HepG2 (cell line): Measurements from ENCODE around the gene BIRC5. TPM values are rescaled to one million over a fixed set of nuclear protein-coding genes. Genes with fewer than 3 reads are reported as not detected.
A peak's percentile ranks its signal among the peaks of the same experiment; 100 is the strongest.

Experiments
- CREB1 ChIP-seq, 2 experiments: fragments of 450-650 bp in 1 of 2; IDR thresholded peaks; 2 replicates each; pipeline ENCODE4 v1.6.1; 2016 to 2017; ENCODE audit warnings: control low read depth in 1 of 2, mild to moderate bottlenecking in 1 of 2, missing compliant biosample characterization in 1 of 2, missing genetic modification characterization in 1 of 2
- ELF4 ChIP-seq: sonication (generic); formaldehyde crosslinking; IDR thresholded peaks from 2 replicates; pipeline ENCODE4 v1.5.0; 2020; ENCODE audit warnings: missing genetic modification reagents, mild to moderate bottlenecking, moderate library complexity, borderline replicate concordance
- HOXA3 ChIP-seq: sonication (generic); formaldehyde crosslinking; IDR thresholded peaks from 2 replicates; pipeline ENCODE4 v1.5.0; 2020; ENCODE audit warnings: missing genetic modification reagents
- NFIB ChIP-seq: sonication (generic); formaldehyde crosslinking; IDR thresholded peaks from 2 replicates; pipeline ENCODE4 v1.9.0; 2021; ENCODE audit warnings: missing genetic modification reagents, mild to moderate bottlenecking, borderline replicate concordance
- PAX8 ChIP-seq: sonication (generic); formaldehyde crosslinking; IDR thresholded peaks from 2 replicates; pipeline ENCODE4 v1.8.0; 2022; ENCODE audit warnings: mild to moderate bottlenecking, missing genetic modification reagents, borderline replicate concordance
- RFX1 ChIP-seq: fragments of 450-650 bp; IDR thresholded peaks from 2 replicates; pipeline ENCODE4 v1.6.1; 2017
- STAG1 ChIP-seq: sonication (generic); formaldehyde crosslinking; IDR thresholded peaks from 2 replicates; pipeline ENCODE4 v1.4.0; 2020; ENCODE audit warnings: missing genetic modification reagents
- XBP1 ChIP-seq: sonication (generic); formaldehyde crosslinking; IDR thresholded peaks from 2 replicates; pipeline ENCODE4 v1.5.0; 2020; ENCODE audit warnings: missing genetic modification reagents
- ZBTB3 ChIP-seq: sonication (generic); formaldehyde crosslinking; IDR thresholded peaks from 2 replicates; pipeline ENCODE4 v1.4.0; 2020; ENCODE audit warnings: low read depth, mild to moderate bottlenecking, moderate library complexity, missing genetic modification reagents, borderline replicate concordance
- ZBTB40 ChIP-seq, 2 experiments: fragments of 450-650 bp in 1 of 2; sonication (generic) in 1 of 2; formaldehyde crosslinking in 1 of 2; IDR thresholded peaks; 2 replicates each; pipeline versions ENCODE4 v1.6.1 to v1.8.0; 2016 to 2022; ENCODE audit warnings: antibody characterized with exemption in 1 of 2, mild to moderate bottlenecking in 1 of 2, missing genetic modification reagents in 1 of 2
- ZNF160 ChIP-seq: sonication (generic); formaldehyde crosslinking; IDR thresholded peaks from 2 replicates; pipeline ENCODE4 v1.8.0; 2022; ENCODE audit warnings: mild to moderate bottlenecking, inconsistent platforms, missing genetic modification reagents
- ZNF275 ChIP-seq: sonication (generic); formaldehyde crosslinking; IDR thresholded peaks from 2 replicates; pipeline ENCODE4 v1.8.0; 2022; ENCODE audit warnings: missing genetic modification reagents, mild to moderate bottlenecking, inconsistent platforms, borderline replicate concordance
- ZNF510 ChIP-seq: sonication (generic); formaldehyde crosslinking; IDR thresholded peaks from 2 replicates; pipeline ENCODE4 v1.4.0; 2020; ENCODE audit warnings: low read depth, mild to moderate bottlenecking, missing genetic modification reagents
- ZNF513 ChIP-seq: sonication (generic); formaldehyde crosslinking; conservative IDR thresholded peaks from 2 replicates; pipeline ENCODE4 v1.5.0; 2020; ENCODE audit warnings: missing genetic modification reagents
- ZNF556 ChIP-seq: sonication (generic); formaldehyde crosslinking; IDR thresholded peaks from 2 replicates; pipeline ENCODE4 v1.4.0; 2020; ENCODE audit warnings: mild to moderate bottlenecking, missing genetic modification reagents, borderline replicate concordance
- ZNF567 ChIP-seq: sonication (generic); formaldehyde crosslinking; IDR thresholded peaks from 2 replicates; pipeline ENCODE4 v1.8.1; 2023; ENCODE audit warnings: mild to moderate bottlenecking, missing genetic modification reagents, borderline replicate concordance
- polyA plus RNA-seq, 8 experiments: library from polyadenylated mRNA; depleted of rRNA in 3 of 8; stranded (reverse) in 7 of 8; unstranded in 1 of 8; fragments of >200 nt; fragmentation: Illumina TruSeq in 4 of 8; extraction: Trizol in 4 of 8; gene quantifications; 2 replicates each; pipeline versions ENCODE4 v1.2.1 to v1.2.3, GENCODE V29; 2011 to 2016; ENCODE audit warnings: low read depth in 4 of 8, missing spikeins in 1 of 8, mixed read lengths in 1 of 8; ENCODE audit not compliant: insufficient read depth in 1 of 8
- total RNA-seq, 5 experiments: library from RNA; depleted of rRNA; stranded (reverse); fragments of >200 nt; fragmentation: Illumina TruSeq; extraction: Trizol; gene quantifications; 2 replicates each; pipeline ENCODE4 v1.2.3, GENCODE V29; 2016; ENCODE audit warnings: low read depth in 1 of 5

BIRC5 gene
- total and polyA plus RNA-seq, 2 of the 13 experiments (the other 11 are each of a cell fraction or from before 2014, with no cell fraction given) = 30.3 to 135 TPM

- TF ChIP-seq ZBTB40 (IDR thresholded peaks at IDR 0.05) (no peak), ZBTB40 (CRISPR knock-in tag; IDR thresholded peaks at IDR 0.05) (peak; percentile 93), ELF4 (no peak), RFX1 (no peak), NFIB (CRISPR knock-in tag) (no peak), XBP1 (CRISPR knock-in tag) (0 out of 2 replicates have a peak, but pooled peaks have one; percentile 18), CREB1 (IDR thresholded peaks at IDR 0.05) (peak; percentile 57), CREB1 (CRISPR knock-in tag; IDR thresholded peaks at IDR 0.05) (no peak), ZNF510 (CRISPR knock-in tag) (no peak), PAX8 (CRISPR knock-in tag) (peak; percentile 46; the same call in 1 of the 2 replicates), ZNF275 (CRISPR knock-in tag) (peak; percentile 95), ZNF567 (CRISPR knock-in tag) (peak; percentile 90; the same call in 1 of the 2 replicates), ZNF160 (CRISPR knock-in tag) (peak; percentile 90), ZNF556 (CRISPR knock-in tag) (peak; percentile 38; the same call in 1 of the 2 replicates), HOXA3 (CRISPR knock-in tag) (peak; percentile 92), ZBTB3 (CRISPR knock-in tag) (no peak), ZNF513 (CRISPR knock-in tag) (peak; percentile 90), STAG1 (CRISPR knock-in tag) (no peak)
Measured at GRCh38 chr17:78253946-78254672, 40.1 kb downstream of the BIRC5 start (continued).
